ENCODE data around the gene ALDH8A1. TPM values are rescaled to one million over a fixed set of nuclear protein-coding genes. Genes with fewer than 3 reads are reported as not detected.

Gene ALDH8A1
- total and polyA plus RNA-seq, 12 donors = 0.09 to 1.7 (median 0.24) TPM; not detected in 5

GRCh38 chr6:134951494-134952263 is 1.8 kb upstream of the ALDH8A1 start:
- DNase-seq (no peak), ATAC-seq (no peak)
- Histone ChIP-seq H3K9me3 (peaks cover 0 to 6% (median 0%) of the 10 kb centered on the region in 11 donors), H3K4me3 (no peak overlapping the region), H3K27ac (no peak overlapping the region), H3K4me1 (no peaks in the 10 kb centered on the region), H3K27me3 (no peaks in the 10 kb centered on the region), H3K36me3 (no peaks in the 10 kb centered on the region)
- intact Hi-C loops (cut with DNase I) = no loop called here
- 86% methylated on average over 13 of the region's 13 CpGs for WGBS, 2 donors
- no peak for TF ChIP-seq CTCF (IDR thresholded peaks at IDR 0.05)

GRCh38 chr6:134950482-134950881 is 581 bp upstream of the ALDH8A1 start:
- intact Hi-C loops (cut with DNase I) = no loop called here
- no peak for ATAC-seq

GRCh38 chr6:134948691-134949090 is 1.2 kb downstream of the ALDH8A1 start:
- H3K4me1 ChIP-seq = no peaks in the 10 kb centered on the region
- no peaks in the 10 kb centered on the region for H3K36me3 ChIP-seq
- H3K27ac ChIP-seq = no peak overlapping the region
- no peaks in the 10 kb centered on the region for H3K27me3 ChIP-seq
- DNase-seq (no peak), ATAC-seq (no peak)
- 83 to 85% methylated on average over 1 of the region's 1 CpG for WGBS, 2 donors
- no peak for TF ChIP-seq CTCF (IDR thresholded peaks at IDR 0.05)
- no peak overlapping the region for H3K4me3 ChIP-seq
- intact Hi-C loops (cut with DNase I) = loop anchor here in 2 of 10 donors (10.0 kb wide), 2 partner anchors 304 to 794 kb away; no protein-coding TSS in a partner anchor
- peaks cover 0 to 7% (median 0%) of the 10 kb centered on the region in 11 donors for H3K9me3 ChIP-seq

More at GRCh38 chr6:134950482-134950881, 581 bp upstream of the ALDH8A1 start:
- no peak overlapping the region for H3K4me3 ChIP-seq
- no peak for TF ChIP-seq CTCF (IDR thresholded peaks at IDR 0.05)
- H3K4me1 ChIP-seq = no peaks in the 10 kb centered on the region
- 64 to 67% methylated on average over 2 of the region's 2 CpGs for WGBS, 2 donors
- no peaks in the 10 kb centered on the region for H3K27me3 ChIP-seq
- DNase-seq = no peak
- no peaks in the 10 kb centered on the region for H3K36me3 ChIP-seq
- peaks cover 0 to 7% (median 0%) of the 10 kb centered on the region in 11 donors for H3K9me3 ChIP-seq
- no peak overlapping the region for H3K27ac ChIP-seq

GRCh38 chr6:134948142-134948541 is 1.8 kb downstream of the ALDH8A1 start:
- Histone ChIP-seq H3K36me3 (no peaks in the 10 kb centered on the region), H3K27ac (no peak overlapping the region), H3K27me3 (no peaks in the 10 kb centered on the region), H3K4me3 (no peak overlapping the region), H3K9me3 (peaks cover 0 to 7% (median 0%) of the 10 kb centered on the region in 11 donors), H3K4me1 (no peaks in the 10 kb centered on the region)
- no peak for ATAC-seq
- intact Hi-C loops (cut with DNase I) = loop anchor here in 2 of 10 donors (10.0 kb wide), 2 partner anchors 303 to 793 kb away; no protein-coding TSS in a partner anchor
- TF ChIP-seq CTCF (IDR thresholded peaks at IDR 0.05) = no peak
- DNase-seq = no peak

Data from heart right ventricle (tissue), 16 donors.